Loucy (cell line): ENCODE measurements around the gene NAA38.

Experiments
- H2AFZ ChIP-seq: fragments of 200-600 bp; sonication (generic); 2 replicates; pipeline ENCODE4 v1.6.0; 2016; ENCODE audit warnings: antibody characterized with exemption, mild to moderate bottlenecking, low read length, moderate library complexity
- H3F3A ChIP-seq: fragments of 200-600 bp; 2 replicates; pipeline ENCODE4 v1.6.0; 2016; ENCODE audit warnings: antibody characterized with exemption, low read depth, mild to moderate bottlenecking
- H3K27me3 ChIP-seq: fragments of 200-600 bp; sonication (generic); 2 replicates; pipeline ENCODE4 v1.6.1; 2014; ENCODE audit warnings: low read length, mild to moderate bottlenecking; ENCODE audit not compliant: insufficient read depth, poor library complexity, severe bottlenecking
- H3K36me3 ChIP-seq: fragments of 200-600 bp; sonication (generic); 2 replicates; pipeline ENCODE4 v1.6.1; 2016; ENCODE audit warnings: low read length; ENCODE audit not compliant: insufficient read depth
- H3K4me1 ChIP-seq: fragments of 200-600 bp; sonication (generic); 2 replicates; pipeline ENCODE4 v1.5.1; 2014; ENCODE audit warnings: low read length, mild to moderate bottlenecking; ENCODE audit not compliant: insufficient read depth, poor library complexity, severe bottlenecking
- H3K4me2 ChIP-seq: fragments of 200-600 bp; sonication (generic); 2 replicates; pipeline ENCODE4 v1.6.0; 2014; ENCODE audit warnings: antibody characterized with exemption, low read length, low read depth, mild to moderate bottlenecking; ENCODE audit not compliant: poor library complexity, severe bottlenecking
- H3K4me3 ChIP-seq: fragments of 200-600 bp; sonication (generic); 2 replicates; pipeline ENCODE4 v1.5.1; 2014; ENCODE audit warnings: low read length, mild to moderate bottlenecking, mixed read lengths; ENCODE audit not compliant: poor library complexity, severe bottlenecking
- H3K79me2 ChIP-seq: fragments of 200-600 bp; sonication (generic); 2 replicates; pipeline ENCODE4 v1.6.1; 2014; ENCODE audit warnings: low read length; ENCODE audit not compliant: insufficient read depth
- H3K9ac ChIP-seq: fragments of 200-600 bp; sonication (generic); 2 replicates; pipeline ENCODE4 v1.6.0; 2014; ENCODE audit warnings: mild to moderate bottlenecking, low read depth, low read length, moderate library complexity; ENCODE audit not compliant: poor library complexity, severe bottlenecking
- H3K9me2 ChIP-seq: fragments of 200-600 bp; sonication (generic); replicated peaks from 2 replicates; pipeline ENCODE4 v1.6.1; 2016; ENCODE audit warnings: low read depth, low read length, mixed read lengths
- H3K9me3 ChIP-seq: fragments of 200-600 bp; sonication (generic); 2 replicates; pipeline ENCODE4 v1.6.1; 2014; ENCODE audit warnings: mild to moderate bottlenecking, antibody characterized with exemption, low read length, low read depth; ENCODE audit not compliant: insufficient read depth
- H4K20me1 ChIP-seq: fragments of 200-600 bp; sonication (generic); 2 replicates; pipeline ENCODE4 v1.6.0; 2014; ENCODE audit warnings: antibody characterized with exemption, low read length, mild to moderate bottlenecking; ENCODE audit not compliant: insufficient read depth, poor library complexity, severe bottlenecking
- CTCF ChIP-seq: fragments of 200-600 bp; sonication (generic); conservative IDR thresholded peaks from 2 replicates; pipeline ENCODE4 v1.5.1; 2014; ENCODE audit warnings: mild to moderate bottlenecking, antibody characterized with exemption, low read length
- EZH2phosphoT487 ChIP-seq: fragments of 200-600 bp; IDR thresholded peaks from 2 replicates; pipeline ENCODE4 v1.6.1; 2018; ENCODE audit warnings: antibody characterized with exemption, mild to moderate bottlenecking, moderate library complexity, borderline replicate concordance

NAA38 gene

GRCh38 chr17:7862692-7863437, 5.5 kb upstream of the NAA38 start:
- no peak overlapping the region for H3K4me3 ChIP-seq
- no peaks in the 10 kb centered on the region for H3F3A ChIP-seq
- TF ChIP-seq CTCF (peak; percentile 75), EZH2phosphoT487 (no peak)
- H3K4me1 ChIP-seq: peaks cover 12% of the 10 kb centered on the region
- no peak overlapping the region for H2AFZ ChIP-seq
- H3K4me2 ChIP-seq: no peak overlapping the region
- H4K20me1 ChIP-seq: no peaks in the 10 kb centered on the region
- H3K27me3 ChIP-seq: no peaks in the 10 kb centered on the region
- no peaks in the 10 kb centered on the region for H3K9me3 ChIP-seq
- H3K9me2 ChIP-seq: no peaks in the 10 kb centered on the region
- H3K9ac ChIP-seq: no peak overlapping the region
- peaks cover 2% of the 10 kb centered on the region; the same call in 1 of the 2 replicates for H3K36me3 ChIP-seq
- H3K79me2 ChIP-seq: peaks cover 31% of the 10 kb centered on the region; the same call in 1 of the 2 replicates

- peak overlapping the region; percentile 92 for H3K4me2 ChIP-seq
- no peaks in the 10 kb centered on the region; the same call in 1 of the 2 replicates for H3K36me3 ChIP-seq
- no peaks in the 10 kb centered on the region for H3K27me3 ChIP-seq
- H3F3A ChIP-seq: no peaks in the 10 kb centered on the region
- H3K79me2 ChIP-seq: peaks cover 21% of the 10 kb centered on the region; the same call in 1 of the 2 replicates
- no peak overlapping the region for H2AFZ ChIP-seq
- H4K20me1 ChIP-seq: peaks cover 5% of the 10 kb centered on the region
- H3K9ac ChIP-seq: no peak overlapping the region
- H3K9me3 ChIP-seq: no peaks in the 10 kb centered on the region
- TF ChIP-seq CTCF (no peak), EZH2phosphoT487 (no peak)
- H3K4me1 ChIP-seq: peaks cover 19% of the 10 kb centered on the region
- H3K9me2 ChIP-seq: no peaks in the 10 kb centered on the region
- H3K4me3 ChIP-seq: no peak overlapping the region
Observed at GRCh38 chr17:7859028-7859427, 1.7 kb upstream of the NAA38 start.

GRCh38 chr17:7858522-7858810, 1.1 kb upstream of the NAA38 start:
- Histone ChIP-seq H3K4me1 (peaks cover 19% of the 10 kb centered on the region), H3K9me2 (no peaks in the 10 kb centered on the region), H3K4me3 (peak overlapping the region; percentile 76), H3K9ac (peak overlapping the region; percentile 71), H3F3A (no peaks in the 10 kb centered on the region), H3K9me3 (no peaks in the 10 kb centered on the region), H4K20me1 (peaks cover 5% of the 10 kb centered on the region), H3K36me3 (no peaks in the 10 kb centered on the region; the same call in 1 of the 2 replicates), H3K79me2 (peaks cover 21% of the 10 kb centered on the region; the same call in 1 of the 2 replicates), H2AFZ (no peak overlapping the region), H3K4me2 (peak overlapping the region; percentile 92), H3K27me3 (no peaks in the 10 kb centered on the region)
- no peak for TF ChIP-seq EZH2phosphoT487
- no peak for TF ChIP-seq CTCF
